ENCODE results near the gene HIRIP3. TPM values are rescaled to one million over a fixed set of nuclear protein-coding genes. Genes with fewer than 3 reads are reported as not detected.

Gene HIRIP3
- total and polyA plus RNA-seq, 5 donors = 11.6 to 21.7 (median 18.4) TPM

- WGBS = 86% methylated on average over 8 of the region's 8 CpGs
- intact Hi-C loops (cut with DNase I) = no loop called here
- Histone ChIP-seq H3K27ac (ENCODE audit: low read length) (no peak overlapping the region), H3K4me3 (ENCODE audit: low read length) (no peak overlapping the region), H3K4me1 (ENCODE audit: control insufficient read depth, insufficient read depth, low read length) (no peaks in the 10 kb centered on the region), H3K27me3 (ENCODE audit: control insufficient read depth, insufficient read depth) (no peaks in the 10 kb centered on the region), H3K9me3 (ENCODE audit: control insufficient read depth, low read length) (no peaks in the 10 kb centered on the region)
- ATAC-seq = no peak
- no peak for DNase-seq
Observed at GRCh38 chr16:29951625-29952365, 43.6 kb downstream of the HIRIP3 start.

GRCh38 chr16:29950806-29951461 lies 44.5 kb downstream of the HIRIP3 start:
- intact Hi-C loops (cut with DNase I) = no loop called here
- DNase-seq = no peak
- no peaks in the 10 kb centered on the region for H3K9me3 ChIP-seq (ENCODE audit: control insufficient read depth, low read length)
- no peak for ATAC-seq
- no peak overlapping the region for H3K27ac ChIP-seq (ENCODE audit: low read length)
- no peaks in the 10 kb centered on the region for H3K27me3 ChIP-seq (ENCODE audit: control insufficient read depth, insufficient read depth)
- H3K4me3 ChIP-seq (ENCODE audit: low read length) = no peak overlapping the region
- 86% methylated on average over 4 of the region's 4 CpGs for WGBS
- no peaks in the 10 kb centered on the region for H3K4me1 ChIP-seq (ENCODE audit: control insufficient read depth, insufficient read depth, low read length)

- 79% methylated on average over 2 of the region's 2 CpGs for WGBS
- no peak overlapping the region for H3K4me3 ChIP-seq (ENCODE audit: low read length)
- no peaks in the 10 kb centered on the region for H3K4me1 ChIP-seq (ENCODE audit: control insufficient read depth, insufficient read depth, low read length)
- H3K9me3 ChIP-seq (ENCODE audit: control insufficient read depth, low read length) = no peaks in the 10 kb centered on the region
- ATAC-seq = no peak
- intact Hi-C loops (cut with DNase I) = no loop called here
- no peaks in the 10 kb centered on the region for H3K27me3 ChIP-seq (ENCODE audit: control insufficient read depth, insufficient read depth)
- DNase-seq = no peak
- H3K27ac ChIP-seq (ENCODE audit: low read length) = no peak overlapping the region
Observed at GRCh38 chr16:29947897-29948296, 47.5 kb downstream of the HIRIP3 start.

GRCh38 chr16:29943846-29944799 lies 51.3 kb downstream of the HIRIP3 start:
- intact Hi-C loops (cut with DNase I) = no loop called here

More at GRCh38 chr16:29943846-29944799, 51.3 kb downstream of the HIRIP3 start:
- Histone ChIP-seq H3K4me1 (ENCODE audit: control insufficient read depth, insufficient read depth, low read length) (no peaks in the 10 kb centered on the region), H3K4me3 (ENCODE audit: low read length) (no peak overlapping the region), H3K9me3 (ENCODE audit: control insufficient read depth, low read length) (no peaks in the 10 kb centered on the region), H3K27me3 (ENCODE audit: control insufficient read depth, insufficient read depth) (no peaks in the 10 kb centered on the region), H3K27ac (ENCODE audit: low read length) (no peak overlapping the region)
- no peak for DNase-seq
- 61% methylated on average over 11 of the region's 11 CpGs for WGBS
- peak; percentile 81 to 83 for ATAC-seq

Other genes starting within 250 kb of the HIRIP3 start
- 1 to 10 TPM in 1 of 4 donors, under 1 TPM in 3; 0.62 to 1.1 (median 0.73) TPM for gene C16orf54, start 249.6 kb downstream of the HIRIP3 start, total RNA-seq
- 0.23 TPM for gene C16orf54, start 249.6 kb downstream of the HIRIP3 start, polyA plus RNA-seq
- gene ZG16, start 217.4 kb downstream of the HIRIP3 start, total RNA-seq = not detected
- gene ZG16, start 217.4 kb downstream of the HIRIP3 start, polyA plus RNA-seq = not detected
- 10 to 100 TPM; 19.0 to 53.8 (median 41.6) TPM for gene KIF22, start 204.9 kb downstream of the HIRIP3 start, total RNA-seq
- 89.6 TPM for gene KIF22, start 204.9 kb downstream of the HIRIP3 start, polyA plus RNA-seq
- 100 to 1,000 TPM in 3 of 4 donors, 10 to 100 TPM in 1; 82.3 to 113 (median 104) TPM for gene MAZ, start 189.1 kb downstream of the HIRIP3 start, total RNA-seq
- 69.3 TPM for gene MAZ, start 189.1 kb downstream of the HIRIP3 start, polyA plus RNA-seq
- 1 to 10 TPM; 2.5 to 5.0 (median 4.4) TPM for gene PRRT2, start 183.4 kb downstream of the HIRIP3 start, total RNA-seq
- gene PRRT2, start 183.4 kb downstream of the HIRIP3 start, polyA plus RNA-seq = 4.8 TPM
- 10 to 100 TPM; 13.7 to 20.3 (median 15.2) TPM for gene PAGR1, start 179.5 kb downstream of the HIRIP3 start, total RNA-seq
- 33.8 TPM for gene PAGR1, start 179.5 kb downstream of the HIRIP3 start, polyA plus RNA-seq
- gene MVP, start 175.2 kb downstream of the HIRIP3 start, total RNA-seq = 10 to 100 TPM; 48.2 to 73.9 (median 64.0) TPM
- 50.6 TPM for gene MVP, start 175.2 kb downstream of the HIRIP3 start, polyA plus RNA-seq
- gene CDIPT, start 132.4 kb downstream of the HIRIP3 start, total RNA-seq = 100 to 1,000 TPM in 2 of 4 donors, 10 to 100 TPM in 2; 86.7 to 109 (median 99.1) TPM
- 106 TPM for gene CDIPT, start 132.4 kb downstream of the HIRIP3 start, polyA plus RNA-seq
- gene SEZ6L2, start 96.1 kb downstream of the HIRIP3 start, total RNA-seq = 1 to 10 TPM; 1.5 to 3.6 (median 2.1) TPM
- 0.36 TPM for gene SEZ6L2, start 96.1 kb downstream of the HIRIP3 start, polyA plus RNA-seq
- gene ASPHD1, start 95.1 kb downstream of the HIRIP3 start, total RNA-seq = under 1 TPM in 3 of 4 donors, not detected in 1; 0.24 to 0.50 (median 0.28) TPM
- 0.14 TPM for gene ASPHD1, start 95.1 kb downstream of the HIRIP3 start, polyA plus RNA-seq
- gene KCTD13, start 69.4 kb downstream of the HIRIP3 start, total RNA-seq = 10 to 100 TPM in 2 of 4 donors, 1 to 10 TPM in 2; 7.3 to 12.8 (median 9.2) TPM
- gene KCTD13, start 69.4 kb downstream of the HIRIP3 start, polyA plus RNA-seq = 7.1 TPM
- 10 to 100 TPM; 79.7 to 90.4 (median 82.1) TPM for gene TMEM219, start 33.5 kb downstream of the HIRIP3 start, total RNA-seq
- 97.4 TPM for gene TMEM219, start 33.5 kb downstream of the HIRIP3 start, polyA plus RNA-seq
- gene TAOK2, start 21.7 kb downstream of the HIRIP3 start, total RNA-seq = 10 to 100 TPM; 37.2 to 40.1 (median 39.4) TPM
- gene TAOK2, start 21.7 kb downstream of the HIRIP3 start, polyA plus RNA-seq = 38.3 TPM
- 10 to 100 TPM; 32.7 to 44.6 (median 37.1) TPM for gene INO80E, start 624 bp upstream of the HIRIP3 start, total RNA-seq
- 59.1 TPM for gene INO80E, start 624 bp upstream of the HIRIP3 start, polyA plus RNA-seq
- under 1 TPM; 0.40 to 0.59 (median 0.47) TPM for gene DOC2A, start 15.4 kb upstream of the HIRIP3 start, total RNA-seq
- 0.77 TPM for gene DOC2A, start 15.4 kb upstream of the HIRIP3 start, polyA plus RNA-seq
- gene C16orf92, start 27.6 kb upstream of the HIRIP3 start, total RNA-seq = not detected
- not detected for gene C16orf92, start 27.6 kb upstream of the HIRIP3 start, polyA plus RNA-seq
- gene TLCD3B, start 35.7 kb upstream of the HIRIP3 start, total RNA-seq = not detected
- not detected for gene TLCD3B, start 35.7 kb upstream of the HIRIP3 start, polyA plus RNA-seq
- 1,000 to 10,000 TPM; 2,625 to 3,581 (median 3,363) TPM for gene ALDOA, start 70.1 kb upstream of the HIRIP3 start, total RNA-seq
- gene ALDOA, start 70.1 kb upstream of the HIRIP3 start, polyA plus RNA-seq = 3,115 TPM
- 10 to 100 TPM; 31.3 to 40.8 (median 36.0) TPM for gene PPP4C, start 80.4 kb upstream of the HIRIP3 start, total RNA-seq
- gene PPP4C, start 80.4 kb upstream of the HIRIP3 start, polyA plus RNA-seq = 51.8 TPM
- 1 to 10 TPM in 2 of 4 donors, under 1 TPM in 2; 0.67 to 1.2 (median 1.0) TPM for gene TBX6, start 96.3 kb upstream of the HIRIP3 start, total RNA-seq
- 0.93 TPM for gene TBX6, start 96.3 kb upstream of the HIRIP3 start, polyA plus RNA-seq
- 10 to 100 TPM; 54.4 to 79.2 (median 71.2) TPM for gene YPEL3, start 100.6 kb upstream of the HIRIP3 start, total RNA-seq
- 118 TPM for gene YPEL3, start 100.6 kb upstream of the HIRIP3 start, polyA plus RNA-seq
- 1 to 10 TPM; 1.3 to 3.7 (median 3.2) TPM for gene GDPD3, start 117.9 kb upstream of the HIRIP3 start, total RNA-seq
- 2.6 TPM for gene GDPD3, start 117.9 kb upstream of the HIRIP3 start, polyA plus RNA-seq
- gene MAPK3, start 127.6 kb upstream of the HIRIP3 start, total RNA-seq = 10 to 100 TPM; 55.9 to 67.8 (median 64.3) TPM
- gene MAPK3, start 127.6 kb upstream of the HIRIP3 start, polyA plus RNA-seq = 78.1 TPM
- gene CORO1A, start 188.0 kb upstream of the HIRIP3 start, total RNA-seq = 10 to 100 TPM; 10.3 to 22.4 (median 14.6) TPM
- gene CORO1A, start 188.0 kb upstream of the HIRIP3 start, polyA plus RNA-seq = 7.3 TPM
- 10 to 100 TPM; 75.2 to 89.6 (median 84.6) TPM for gene BOLA2B, start 198.0 kb upstream of the HIRIP3 start, total RNA-seq
- 184 TPM for gene BOLA2B, start 198.0 kb upstream of the HIRIP3 start, polyA plus RNA-seq
- gene SLX1A, start 198.3 kb upstream of the HIRIP3 start, total RNA-seq = 10 to 100 TPM in 2 of 4 donors, 1 to 10 TPM in 2; 8.9 to 20.8 (median 13.9) TPM
- 24.6 TPM for gene SLX1A, start 198.3 kb upstream of the HIRIP3 start, polyA plus RNA-seq
- 10 to 100 TPM in 3 of 4 donors, 1 to 10 TPM in 1; 9.6 to 14.0 (median 10.8) TPM for gene SULT1A3, start 203.6 kb upstream of the HIRIP3 start, total RNA-seq
- 10.0 TPM for gene SULT1A3, start 203.6 kb upstream of the HIRIP3 start, polyA plus RNA-seq